Endothelial cell of umbilical vein (primary cell): ENCODE measurements around the gene TRDN.
"Not testable (repeated sequence)": the region's sequence is repeated elsewhere in the genome, so short reads cannot be mapped to it uniquely, and the experiment has no call there.

ENCODE experiments used
- CTCF ChIP-seq, 2 donors: IDR thresholded peaks; 1 replicate in 1 of 2; 2 replicates in 1 of 2; pipeline ENCODE4 v1.5.1; 2011; ENCODE audit warnings: low read length in 2 of 2, mild to moderate bottlenecking in 2 of 2, moderate library complexity in 2 of 2, control low read depth in 1 of 2, inconsistent platforms in 1 of 2, low read depth in 1 of 2; ENCODE audit not compliant: insufficient read depth in 1 of 2; ENCODE audit errors: extremely low read depth in 1 of 2
- JUN ChIP-seq: IDR thresholded peaks from 2 replicates; pipeline ENCODE4 v1.6.1; 2011; ENCODE audit warnings: borderline replicate concordance, low read depth; ENCODE audit not compliant: insufficient read length, insufficient read depth
- MAX ChIP-seq: IDR thresholded peaks from 2 replicates; pipeline ENCODE4 v1.6.1; 2011; ENCODE audit not compliant: insufficient read depth, insufficient read length
- POLR2A ChIP-seq: IDR thresholded peaks from 2 replicates; pipeline ENCODE4 v1.6.1; 2012; ENCODE audit warnings: low read depth, mild to moderate bottlenecking, control low read depth, low read length
- POLR2AphosphoS5 ChIP-seq: IDR thresholded peaks from 2 replicates; pipeline ENCODE4 v1.6.1; 2012; ENCODE audit warnings: low read depth, mild to moderate bottlenecking, control low read depth, low read length, moderate library complexity; ENCODE audit not compliant: insufficient read depth

GRCh38 chr6:123227789-123228188 lies 409.0 kb downstream of the TRDN start:
- TF ChIP-seq POLR2A; JUN; MAX; POLR2AphosphoS5; CTCF (IDR thresholded peaks at IDR 0.05; ENCODE audit: extremely low read depth in 1 of 2, insufficient read depth in 1 of 2, low read depth in 1 of 2, low read length in 2 of 2): not testable (repeated sequence)
